CD4-positive, alpha-beta T cell treated with Interleukin-4 for 1 hour (primary cell): Measurements from ENCODE around the gene SYNGR2.
A peak's percentile ranks its signal among the peaks of the same experiment; 100 is the strongest.

Source experiments
- DNase-seq, 2 donors: peaks; one replicate each; pipeline ENCODE4 v3.0.0-alpha.2; 2020 to 2022

Gene SYNGR2

DNA sequence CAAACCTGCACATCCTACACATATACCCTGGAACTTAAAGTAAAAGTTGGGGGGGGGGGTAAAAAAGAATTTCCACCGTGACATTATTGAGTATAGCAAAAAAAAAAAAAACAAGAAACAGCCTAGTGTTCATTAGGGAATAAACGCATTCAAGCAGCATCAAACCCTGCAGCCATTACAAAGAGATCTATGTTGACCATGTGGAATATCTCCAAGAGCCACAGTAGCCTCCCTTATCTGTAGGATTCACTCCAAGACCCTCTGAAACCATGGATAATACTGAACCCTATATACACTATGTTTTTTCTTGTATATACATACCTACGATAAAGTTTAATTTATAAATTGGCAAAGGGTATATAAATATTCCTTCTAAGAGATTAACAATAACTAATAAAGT lies 40.1 kb downstream of the SYNGR2 start:
- no peak for DNase-seq

DNA sequence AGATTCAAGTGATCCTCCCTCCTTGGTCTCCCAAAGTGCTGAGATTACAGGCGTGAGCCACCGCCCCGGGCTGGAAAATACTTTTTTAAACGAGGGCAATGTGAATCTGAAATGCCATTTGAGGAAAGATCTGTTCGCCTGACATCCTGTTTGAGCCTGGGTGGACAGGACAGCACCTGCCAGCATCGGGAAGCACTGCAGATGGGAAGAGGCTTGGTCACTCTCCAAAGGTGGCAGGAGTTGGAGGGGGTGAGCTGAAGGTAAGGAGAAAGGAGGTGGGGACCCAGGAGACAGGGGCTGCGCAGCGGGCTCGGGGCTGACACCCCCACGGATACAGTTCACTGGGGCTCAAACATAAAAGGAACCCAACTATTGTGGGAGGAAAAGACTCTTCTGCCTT lies 41.7 kb downstream of the SYNGR2 start:
- DNase-seq, result no peak

DNA sequence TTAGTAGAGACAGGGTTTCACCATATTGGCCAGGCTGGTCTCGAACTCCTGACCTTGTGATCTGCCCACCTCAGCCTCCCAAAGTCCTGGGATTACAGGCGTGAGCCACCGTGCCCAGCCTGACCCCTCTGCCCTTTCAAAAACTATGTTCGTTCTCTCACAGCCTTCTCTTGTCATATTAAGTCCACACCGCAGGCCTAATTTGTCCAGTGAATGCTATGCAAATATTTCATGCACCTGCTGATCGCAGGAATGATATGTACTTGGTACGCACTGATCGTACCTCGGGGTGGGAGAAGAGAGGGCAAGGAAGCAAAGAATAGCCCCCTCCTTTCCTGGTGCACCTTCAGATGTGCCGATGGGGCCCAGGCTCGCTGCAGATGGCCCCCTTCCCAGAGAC lies 42.7 kb downstream of the SYNGR2 start:
- no peak for DNase-seq

DNA sequence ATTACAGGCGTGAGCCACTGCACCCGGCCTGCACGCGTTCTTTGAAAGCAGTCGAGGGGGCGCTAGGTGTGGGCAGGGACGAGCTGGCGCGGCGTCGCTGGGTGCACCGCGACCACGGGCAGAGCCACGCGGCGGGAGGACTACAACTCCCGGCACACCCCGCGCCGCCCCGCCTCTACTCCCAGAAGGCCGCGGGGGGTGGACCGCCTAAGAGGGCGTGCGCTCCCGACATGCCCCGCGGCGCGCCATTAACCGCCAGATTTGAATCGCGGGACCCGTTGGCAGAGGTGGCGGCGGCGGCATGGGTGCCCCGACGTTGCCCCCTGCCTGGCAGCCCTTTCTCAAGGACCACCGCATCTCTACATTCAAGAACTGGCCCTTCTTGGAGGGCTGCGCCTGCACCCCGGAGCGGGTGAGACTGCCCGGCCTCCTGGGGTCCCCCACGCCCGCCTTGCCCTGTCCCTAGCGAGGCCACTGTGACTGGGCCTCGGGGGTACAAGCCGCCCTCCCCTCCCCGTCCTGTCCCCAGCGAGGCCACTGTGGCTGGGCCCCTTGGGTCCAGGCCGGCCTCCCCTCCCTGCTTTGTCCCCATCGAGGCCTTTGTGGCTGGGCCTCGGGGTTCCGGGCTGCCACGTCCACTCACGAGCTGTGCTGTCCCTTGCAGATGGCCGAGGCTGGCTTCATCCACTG lies 45.8 kb downstream of the SYNGR2 start, which contains the start of gene BIRC5:
Gene BIRC5, plus strand, starts transcription at position 238 of the 690 bp plus-strand sequence. Its CDS starts 64 bp downstream, at position 302.
- peak; percentile 86 to 88 for DNase-seq

DNA sequence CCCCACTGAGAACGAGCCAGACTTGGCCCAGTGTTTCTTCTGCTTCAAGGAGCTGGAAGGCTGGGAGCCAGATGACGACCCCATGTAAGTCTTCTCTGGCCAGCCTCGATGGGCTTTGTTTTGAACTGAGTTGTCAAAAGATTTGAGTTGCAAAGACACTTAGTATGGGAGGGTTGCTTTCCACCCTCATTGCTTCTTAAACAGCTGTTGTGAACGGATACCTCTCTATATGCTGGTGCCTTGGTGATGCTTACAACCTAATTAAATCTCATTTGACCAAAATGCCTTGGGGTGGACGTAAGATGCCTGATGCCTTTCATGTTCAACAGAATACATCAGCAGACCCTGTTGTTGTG lies 46.3 kb downstream of the SYNGR2 start:
- DNase-seq, result no peak

DNA sequence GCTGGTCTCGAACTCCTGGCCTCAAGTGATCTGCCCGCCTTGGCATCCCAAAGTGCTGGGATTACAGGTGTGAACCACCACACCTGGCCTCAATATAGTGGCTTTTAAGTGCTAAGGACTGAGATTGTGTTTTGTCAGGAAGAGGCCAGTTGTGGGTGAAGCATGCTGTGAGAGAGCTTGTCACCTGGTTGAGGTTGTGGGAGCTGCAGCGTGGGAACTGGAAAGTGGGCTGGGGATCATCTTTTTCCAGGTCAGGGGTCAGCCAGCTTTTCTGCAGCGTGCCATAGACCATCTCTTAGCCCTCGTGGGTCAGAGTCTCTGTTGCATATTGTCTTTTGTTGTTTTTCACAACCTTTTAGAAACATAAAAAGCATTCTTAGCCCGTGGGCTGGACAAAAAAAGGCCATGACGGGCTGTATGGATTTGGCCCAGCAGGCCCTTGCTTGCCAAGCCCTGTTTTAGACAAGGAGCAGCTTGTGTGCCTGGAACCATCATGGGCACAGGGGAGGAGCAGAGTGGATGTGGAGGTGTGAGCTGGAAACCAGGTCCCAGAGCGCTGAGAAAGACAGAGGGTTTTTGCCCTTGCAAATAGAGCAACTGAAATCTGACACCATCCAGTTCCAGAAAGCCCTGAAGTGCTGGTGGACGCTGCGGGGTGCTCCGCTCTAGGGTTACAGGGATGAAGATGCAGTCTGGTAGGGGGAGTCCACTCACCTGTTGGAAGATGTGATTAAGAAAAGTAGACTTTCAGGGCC lies 51.2 kb downstream of the SYNGR2 start:
- DNase-seq, result no peak
